ENCODE results near the gene RIMBP2.

Gene RIMBP2

DNA sequence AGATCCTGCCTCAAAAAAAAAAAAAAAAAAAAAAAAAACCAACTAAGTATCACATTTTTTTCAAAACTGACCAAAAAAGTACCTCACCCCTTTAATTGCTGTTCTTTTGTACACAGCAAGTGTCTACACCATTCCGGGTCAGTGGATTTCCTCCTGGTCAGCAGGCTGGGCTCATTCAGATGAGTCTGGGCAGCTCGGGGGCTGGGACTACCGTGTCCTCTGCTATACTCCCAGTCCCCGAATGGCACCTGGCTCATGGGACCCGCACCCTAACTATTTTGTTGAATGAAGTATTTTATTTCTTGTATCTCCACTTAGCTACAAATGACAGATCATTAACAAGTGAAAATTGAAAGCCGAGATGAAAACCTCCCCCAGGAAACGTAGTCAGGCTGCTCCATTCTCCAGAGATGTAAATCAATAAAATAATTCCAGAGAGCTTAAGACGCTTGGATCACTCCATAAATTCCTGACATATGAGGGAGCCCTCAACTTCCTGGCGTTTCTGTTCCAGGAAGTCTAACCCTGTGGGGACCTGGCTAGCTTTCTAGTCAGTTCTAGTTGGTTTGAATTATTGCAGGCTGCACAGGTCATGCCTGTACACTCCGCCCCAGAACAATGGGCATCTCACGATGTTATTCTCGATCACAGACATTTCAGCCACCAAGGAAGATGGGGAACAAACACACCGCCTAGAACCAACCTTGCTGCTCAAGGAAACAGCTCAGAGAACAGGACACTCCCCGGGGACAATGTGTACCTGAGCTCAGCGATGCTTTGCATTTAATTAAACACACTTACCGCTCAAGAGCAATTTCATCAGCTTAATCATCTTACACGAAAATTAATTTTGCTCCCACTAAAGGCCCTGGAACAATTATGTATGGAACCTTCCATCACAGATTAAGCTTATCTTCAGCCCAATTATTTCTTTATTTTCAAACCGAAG is 76.3 kb downstream of the RIMBP2 start:
- Histone ChIP-seq H3K36me3 (ENCODE audit: control insufficient read depth, insufficient read depth, low read length) (no peaks in the 10 kb centered on the region), H3K4me1 (ENCODE audit: control insufficient read depth, insufficient read depth, low read length, poor library complexity, severe bottlenecking) (no peaks in the 10 kb centered on the region), H3K27me3 (replicated peaks; ENCODE audit: control insufficient read depth, insufficient read depth, low read length, poor library complexity, severe bottlenecking) (no peaks in the 10 kb centered on the region), H3K27ac (ENCODE audit: insufficient read depth, low read length, poor library complexity, severe bottlenecking) (no peak overlapping the region), H3K9me3 (ENCODE audit: control insufficient read depth, low read length) (no peaks in the 10 kb centered on the region), H3K4me3 (ENCODE audit: insufficient read depth, low read depth, low read length, poor library complexity, severe bottlenecking) (no peak overlapping the region)
- DNase-seq, result no peak

DNA sequence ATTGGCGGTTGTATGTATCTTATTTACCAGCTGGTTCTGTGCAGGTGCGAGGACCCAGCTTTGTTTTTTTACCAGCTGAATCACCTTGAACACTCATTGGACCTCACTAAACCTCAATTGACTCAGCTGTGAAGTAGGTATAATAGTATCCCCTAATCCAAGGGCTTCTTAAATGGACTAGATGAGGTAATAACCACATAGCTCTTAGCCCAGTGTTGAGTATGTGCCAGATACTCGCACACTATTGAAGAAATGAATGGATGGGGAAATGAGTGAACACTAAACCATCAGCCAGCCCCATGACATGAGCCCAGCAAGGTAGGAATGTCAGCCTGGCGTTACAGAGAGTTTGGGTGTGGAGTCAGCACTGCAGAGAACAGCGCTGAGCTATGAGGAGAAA is 79.7 kb downstream of the RIMBP2 start:
- DNase-seq, result no peak
- Histone ChIP-seq H3K27me3 (replicated peaks; ENCODE audit: control insufficient read depth, insufficient read depth, low read length, poor library complexity, severe bottlenecking) (no peaks in the 10 kb centered on the region), H3K9me3 (ENCODE audit: control insufficient read depth, low read length) (no peaks in the 10 kb centered on the region), H3K4me1 (ENCODE audit: control insufficient read depth, insufficient read depth, low read length, poor library complexity, severe bottlenecking) (no peaks in the 10 kb centered on the region), H3K27ac (ENCODE audit: insufficient read depth, low read length, poor library complexity, severe bottlenecking) (no peak overlapping the region), H3K4me3 (ENCODE audit: insufficient read depth, low read depth, low read length, poor library complexity, severe bottlenecking) (no peak overlapping the region), H3K36me3 (ENCODE audit: control insufficient read depth, insufficient read depth, low read length) (no peaks in the 10 kb centered on the region)

DNA sequence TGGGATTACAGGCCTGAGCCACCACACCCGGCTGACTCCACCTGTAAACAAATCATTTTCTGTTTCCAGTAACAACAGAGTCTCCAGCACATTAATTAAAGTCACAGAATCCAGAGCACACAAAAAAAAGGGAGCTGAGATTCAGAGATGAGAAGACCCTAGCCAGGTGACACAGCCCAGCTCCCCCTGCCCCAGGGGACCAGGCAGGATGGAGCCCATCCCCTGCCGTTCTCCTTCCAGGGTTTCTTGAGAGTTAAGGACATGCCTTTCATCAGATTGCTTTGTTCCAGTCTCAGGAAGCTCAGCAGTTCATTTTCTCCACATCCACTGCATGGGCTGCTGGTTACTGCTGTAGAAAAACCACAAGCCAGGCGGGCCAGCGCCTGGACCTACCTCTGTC is 81.2 kb downstream of the RIMBP2 start:
- Histone ChIP-seq H3K4me3 (ENCODE audit: insufficient read depth, low read depth, low read length, poor library complexity, severe bottlenecking) (no peak overlapping the region), H3K27me3 (replicated peaks; ENCODE audit: control insufficient read depth, insufficient read depth, low read length, poor library complexity, severe bottlenecking) (no peaks in the 10 kb centered on the region), H3K4me1 (ENCODE audit: control insufficient read depth, insufficient read depth, low read length, poor library complexity, severe bottlenecking) (no peaks in the 10 kb centered on the region), H3K27ac (ENCODE audit: insufficient read depth, low read length, poor library complexity, severe bottlenecking) (no peak overlapping the region), H3K36me3 (ENCODE audit: control insufficient read depth, insufficient read depth, low read length) (no peaks in the 10 kb centered on the region), H3K9me3 (ENCODE audit: control insufficient read depth, low read length) (no peaks in the 10 kb centered on the region)
- DNase-seq, result no peak

DNA sequence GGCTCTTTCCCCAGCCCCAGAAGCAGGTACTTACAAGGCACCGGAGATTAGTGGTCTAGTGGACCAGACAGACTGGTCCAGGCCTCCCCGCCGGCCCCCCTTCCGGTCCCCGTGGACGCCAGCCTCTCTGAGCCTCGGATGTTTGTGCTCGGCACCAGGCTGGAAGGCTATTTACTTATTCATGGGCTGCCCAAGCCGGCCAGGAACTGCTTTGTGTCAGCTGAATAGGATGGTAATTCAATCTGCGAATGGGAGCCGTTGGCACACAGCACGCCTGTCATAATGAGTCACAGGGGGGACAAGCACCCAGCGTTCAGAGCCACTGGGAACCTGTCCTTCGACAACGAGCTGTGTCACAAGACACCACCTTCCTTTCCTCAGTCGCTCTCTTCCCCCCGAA is 82.3 kb downstream of the RIMBP2 start:
- Histone ChIP-seq H3K27ac (ENCODE audit: insufficient read depth, low read length, poor library complexity, severe bottlenecking) (no peak overlapping the region), H3K9me3 (ENCODE audit: control insufficient read depth, low read length) (no peaks in the 10 kb centered on the region), H3K36me3 (ENCODE audit: control insufficient read depth, insufficient read depth, low read length) (no peaks in the 10 kb centered on the region), H3K4me3 (ENCODE audit: insufficient read depth, low read depth, low read length, poor library complexity, severe bottlenecking) (no peak overlapping the region), H3K27me3 (replicated peaks; ENCODE audit: control insufficient read depth, insufficient read depth, low read length, poor library complexity, severe bottlenecking) (no peaks in the 10 kb centered on the region), H3K4me1 (ENCODE audit: control insufficient read depth, insufficient read depth, low read length, poor library complexity, severe bottlenecking) (no peaks in the 10 kb centered on the region)
- DNase-seq, result no peak

DNA sequence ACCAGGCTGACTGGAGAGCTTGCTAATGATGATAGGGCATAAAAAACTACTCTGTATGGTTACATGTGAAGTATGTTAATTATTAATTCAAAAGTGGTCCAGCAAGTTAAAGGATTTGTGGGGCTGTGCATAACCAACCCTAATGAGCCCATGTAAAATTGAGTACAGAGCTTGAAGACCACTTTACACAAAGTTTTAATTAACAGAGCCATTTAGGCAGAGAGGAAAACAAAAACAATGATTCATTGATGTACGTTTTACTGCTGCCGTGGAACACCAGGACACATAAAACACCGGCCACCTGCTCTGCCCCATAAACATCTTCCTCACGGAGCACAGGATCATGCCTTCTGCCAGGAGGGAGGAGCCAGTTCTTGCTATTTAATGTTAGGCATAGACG is 83.5 kb downstream of the RIMBP2 start:
- no peak for DNase-seq

DNA sequence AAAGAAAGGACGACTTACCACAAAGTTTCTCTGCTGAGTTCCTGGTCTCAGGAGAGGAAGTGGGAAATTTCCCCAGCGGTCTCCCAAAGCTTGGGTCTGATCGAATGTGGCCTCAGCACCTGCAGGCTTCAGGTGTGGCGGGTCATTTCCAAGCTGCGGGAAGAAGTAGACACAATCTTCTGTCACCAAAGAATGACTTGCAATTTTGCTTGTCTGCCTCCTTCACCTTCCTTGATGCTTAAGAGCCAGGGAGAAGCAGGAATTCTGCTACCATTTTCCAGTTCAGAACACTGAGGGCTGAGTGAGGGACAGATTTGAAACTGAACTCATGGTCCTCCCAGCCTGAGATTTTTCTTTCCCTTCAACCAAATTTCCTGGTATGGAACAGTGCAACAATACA is 87.8 kb downstream of the RIMBP2 start:
- DNase-seq, result no peak
- H3K36me3 ChIP-seq (ENCODE audit: control insufficient read depth, insufficient read depth, low read length), result no peaks in the 10 kb centered on the region
- no peak overlapping the region for H3K27ac ChIP-seq (ENCODE audit: insufficient read depth, low read length, poor library complexity, severe bottlenecking)
- no peaks in the 10 kb centered on the region for H3K4me1 ChIP-seq (ENCODE audit: control insufficient read depth, insufficient read depth, low read length, poor library complexity, severe bottlenecking)
- no peaks in the 10 kb centered on the region for H3K27me3 ChIP-seq (replicated peaks; ENCODE audit: control insufficient read depth, insufficient read depth, low read length, poor library complexity, severe bottlenecking)
- H3K4me3 ChIP-seq (ENCODE audit: insufficient read depth, low read depth, low read length, poor library complexity, severe bottlenecking), result no peak overlapping the region
- no peaks in the 10 kb centered on the region for H3K9me3 ChIP-seq (ENCODE audit: control insufficient read depth, low read length)

More for the DNA sequence above, 83.5 kb downstream of the RIMBP2 start:
- no peaks in the 10 kb centered on the region for H3K27me3 ChIP-seq (replicated peaks; ENCODE audit: control insufficient read depth, insufficient read depth, low read length, poor library complexity, severe bottlenecking)
- H3K27ac ChIP-seq (ENCODE audit: insufficient read depth, low read length, poor library complexity, severe bottlenecking), result no peak overlapping the region
- H3K36me3 ChIP-seq (ENCODE audit: control insufficient read depth, insufficient read depth, low read length), result no peaks in the 10 kb centered on the region
- H3K9me3 ChIP-seq (ENCODE audit: control insufficient read depth, low read length), result no peaks in the 10 kb centered on the region
- no peaks in the 10 kb centered on the region for H3K4me1 ChIP-seq (ENCODE audit: control insufficient read depth, insufficient read depth, low read length, poor library complexity, severe bottlenecking)
- H3K4me3 ChIP-seq (ENCODE audit: insufficient read depth, low read depth, low read length, poor library complexity, severe bottlenecking), result no peak overlapping the region

DNA sequence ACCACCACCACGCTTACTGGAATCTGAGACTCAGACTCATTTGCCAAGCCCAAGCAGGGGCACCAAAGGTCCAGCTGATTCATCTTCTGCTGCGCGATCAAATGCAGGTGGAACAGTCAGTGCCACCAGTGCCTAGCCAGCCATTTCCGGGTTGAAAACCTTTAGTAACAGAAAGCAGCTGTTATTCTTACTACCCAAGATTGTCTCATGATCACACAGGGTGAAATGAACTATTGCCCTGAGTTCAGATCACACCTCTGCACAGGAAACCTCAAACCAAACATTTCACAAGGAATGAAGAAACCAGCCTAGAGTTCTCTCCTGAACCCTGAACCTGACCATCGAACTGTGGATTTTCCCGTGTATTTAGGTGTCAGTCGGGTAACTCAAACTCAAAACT is 88.9 kb downstream of the RIMBP2 start:
- Histone ChIP-seq H3K27ac (ENCODE audit: insufficient read depth, low read length, poor library complexity, severe bottlenecking) (no peak overlapping the region), H3K9me3 (ENCODE audit: control insufficient read depth, low read length) (no peaks in the 10 kb centered on the region), H3K4me1 (ENCODE audit: control insufficient read depth, insufficient read depth, low read length, poor library complexity, severe bottlenecking) (no peaks in the 10 kb centered on the region), H3K36me3 (ENCODE audit: control insufficient read depth, insufficient read depth, low read length) (no peaks in the 10 kb centered on the region), H3K4me3 (ENCODE audit: insufficient read depth, low read depth, low read length, poor library complexity, severe bottlenecking) (no peak overlapping the region), H3K27me3 (replicated peaks; ENCODE audit: control insufficient read depth, insufficient read depth, low read length, poor library complexity, severe bottlenecking) (no peaks in the 10 kb centered on the region)
- DNase-seq, result no peak

DNA sequence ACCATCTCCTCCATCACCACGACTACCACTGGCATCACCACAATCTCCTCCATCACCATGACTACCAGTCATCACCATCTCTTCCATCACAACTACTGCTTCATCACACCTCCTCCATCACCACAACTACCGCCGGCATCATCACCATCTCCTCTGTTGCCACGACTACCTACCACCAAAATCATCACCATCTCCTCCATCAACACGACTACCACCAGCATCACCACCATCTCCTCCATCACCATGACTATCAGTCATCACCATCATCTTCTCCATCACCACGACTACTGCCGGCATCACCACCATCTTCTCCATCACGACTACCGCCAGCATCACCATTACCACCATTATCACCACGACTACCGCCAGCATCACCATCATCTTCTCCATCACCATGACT is 89.5 kb downstream of the RIMBP2 start:
- Histone ChIP-seq H3K4me3 (ENCODE audit: insufficient read depth, low read depth, low read length, poor library complexity, severe bottlenecking) (no peak overlapping the region), H3K4me1 (ENCODE audit: control insufficient read depth, insufficient read depth, low read length, poor library complexity, severe bottlenecking) (no peaks in the 10 kb centered on the region), H3K27ac (ENCODE audit: insufficient read depth, low read length, poor library complexity, severe bottlenecking) (no peak overlapping the region), H3K27me3 (replicated peaks; ENCODE audit: control insufficient read depth, insufficient read depth, low read length, poor library complexity, severe bottlenecking) (no peaks in the 10 kb centered on the region), H3K36me3 (ENCODE audit: control insufficient read depth, insufficient read depth, low read length) (no peaks in the 10 kb centered on the region), H3K9me3 (ENCODE audit: control insufficient read depth, low read length) (no peaks in the 10 kb centered on the region)
- DNase-seq, result no peak

DNA sequence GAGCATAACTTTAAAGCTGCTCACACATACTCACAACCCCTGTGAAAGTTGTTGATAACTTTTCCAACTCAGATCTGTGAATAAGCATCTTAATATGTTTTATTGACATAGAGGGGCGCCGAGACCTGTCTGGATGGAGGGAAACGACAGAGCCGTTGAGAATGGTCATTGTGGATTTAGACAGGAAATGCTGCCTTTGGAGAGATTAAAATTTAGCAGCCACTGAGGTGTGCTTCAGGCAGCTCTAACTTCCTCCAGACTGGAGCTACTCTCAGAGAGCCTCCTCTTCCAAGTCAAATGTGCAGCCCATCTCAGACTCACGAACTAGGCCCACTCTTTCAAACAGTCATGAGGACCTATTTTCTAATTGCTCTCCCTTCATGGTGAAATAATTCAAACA is 90.9 kb downstream of the RIMBP2 start:
- Histone ChIP-seq H3K27ac (ENCODE audit: insufficient read depth, low read length, poor library complexity, severe bottlenecking) (no peak overlapping the region), H3K36me3 (ENCODE audit: control insufficient read depth, insufficient read depth, low read length) (no peaks in the 10 kb centered on the region), H3K27me3 (replicated peaks; ENCODE audit: control insufficient read depth, insufficient read depth, low read length, poor library complexity, severe bottlenecking) (no peaks in the 10 kb centered on the region), H3K4me3 (ENCODE audit: insufficient read depth, low read depth, low read length, poor library complexity, severe bottlenecking) (no peak overlapping the region), H3K4me1 (ENCODE audit: control insufficient read depth, insufficient read depth, low read length, poor library complexity, severe bottlenecking) (no peaks in the 10 kb centered on the region), H3K9me3 (ENCODE audit: control insufficient read depth, low read length) (no peaks in the 10 kb centered on the region)
- no peak for DNase-seq

DNA sequence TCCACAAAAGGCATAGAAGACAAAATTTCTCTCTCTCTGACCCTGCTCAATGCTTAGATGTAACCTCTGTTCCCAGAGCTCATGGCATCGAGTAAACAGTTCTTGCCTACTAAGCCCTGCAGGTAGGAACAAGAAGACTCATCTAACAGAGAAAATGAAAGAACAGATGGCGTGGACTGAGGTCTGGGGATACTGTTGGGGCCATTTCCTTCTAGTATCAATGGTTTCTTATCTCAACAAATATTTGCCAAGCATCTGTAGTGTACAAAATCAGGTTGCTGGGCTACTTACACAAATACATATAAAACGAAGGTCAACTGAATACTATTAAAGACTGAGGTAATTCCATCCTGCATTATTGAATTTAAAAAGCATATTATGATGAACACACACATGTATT is 93.3 kb downstream of the RIMBP2 start:
- H3K36me3 ChIP-seq (ENCODE audit: control insufficient read depth, insufficient read depth, low read length), result no peaks in the 10 kb centered on the region
- no peak for DNase-seq
- H3K4me3 ChIP-seq (ENCODE audit: insufficient read depth, low read depth, low read length, poor library complexity, severe bottlenecking), result no peak overlapping the region
- H3K27me3 ChIP-seq (replicated peaks; ENCODE audit: control insufficient read depth, insufficient read depth, low read length, poor library complexity, severe bottlenecking), result no peaks in the 10 kb centered on the region
- no peaks in the 10 kb centered on the region for H3K9me3 ChIP-seq (ENCODE audit: control insufficient read depth, low read length)
- no peaks in the 10 kb centered on the region for H3K4me1 ChIP-seq (ENCODE audit: control insufficient read depth, insufficient read depth, low read length, poor library complexity, severe bottlenecking)
- no peak overlapping the region for H3K27ac ChIP-seq (ENCODE audit: insufficient read depth, low read length, poor library complexity, severe bottlenecking)
